ENCODE results near the gene SHB.

DNA sequence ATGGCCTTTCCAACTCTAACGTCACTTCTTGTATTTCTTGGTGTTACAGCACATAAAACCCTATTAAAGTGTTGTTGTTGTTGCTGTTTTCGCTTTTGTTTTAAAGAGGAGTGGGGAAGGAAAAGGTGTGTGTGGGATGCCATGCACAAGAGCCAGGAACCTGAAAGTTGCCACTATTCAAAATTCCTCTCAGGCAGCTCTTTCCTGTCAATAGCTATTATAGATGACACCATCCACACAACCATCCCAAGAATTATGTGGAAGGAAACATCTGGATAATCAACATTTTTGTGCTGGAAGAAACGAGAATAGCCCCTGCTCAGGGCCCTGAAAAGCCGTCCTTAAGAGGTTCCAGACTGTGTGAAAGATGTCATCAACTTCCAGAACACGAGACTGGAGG lies 79.3 kb downstream of the SHB start:
- TF ChIP-seq, protein P1, sequence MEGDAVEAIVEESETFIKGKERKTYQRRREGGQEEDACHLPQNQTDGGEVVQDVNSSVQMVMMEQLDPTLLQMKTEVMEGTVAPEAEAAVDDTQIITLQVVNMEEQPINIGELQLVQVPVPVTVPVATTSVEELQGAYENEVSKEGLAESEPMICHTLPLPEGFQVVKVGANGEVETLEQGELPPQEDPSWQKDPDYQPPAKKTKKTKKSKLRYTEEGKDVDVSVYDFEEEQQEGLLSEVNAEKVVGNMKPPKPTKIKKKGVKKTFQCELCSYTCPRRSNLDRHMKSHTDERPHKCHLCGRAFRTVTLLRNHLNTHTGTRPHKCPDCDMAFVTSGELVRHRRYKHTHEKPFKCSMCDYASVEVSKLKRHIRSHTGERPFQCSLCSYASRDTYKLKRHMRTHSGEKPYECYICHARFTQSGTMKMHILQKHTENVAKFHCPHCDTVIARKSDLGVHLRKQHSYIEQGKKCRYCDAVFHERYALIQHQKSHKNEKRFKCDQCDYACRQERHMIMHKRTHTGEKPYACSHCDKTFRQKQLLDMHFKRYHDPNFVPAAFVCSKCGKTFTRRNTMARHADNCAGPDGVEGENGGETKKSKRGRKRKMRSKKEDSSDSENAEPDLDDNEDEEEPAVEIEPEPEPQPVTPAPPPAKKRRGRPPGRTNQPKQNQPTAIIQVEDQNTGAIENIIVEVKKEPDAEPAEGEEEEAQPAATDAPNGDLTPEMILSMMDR (IDR thresholded peaks at IDR 0.05): no peak
- TF ChIP-seq POLR2A (IDR thresholded peaks at IDR 0.05): no peak

Data from body of pancreas (tissue), 4 donors.